Keratinocyte (primary cell): ENCODE measurements around the gene OR2T10. TPM values are rescaled to one million over a fixed set of nuclear protein-coding genes. Genes with fewer than 3 reads are reported as not detected.

ENCODE experiments used
- DNase-seq: peaks from one replicate; pipeline ENCODE4 v3.0.0-alpha.2; 2011; ENCODE audit warnings: low read depth, missing footprints, low spot score
- FAIRE-seq: peaks from 2 replicates; lab custom pipeline; 2011; peaks lifted over from hg19 to GRCh38; lab: Jason Lieb, UNC
- H2AFZ ChIP-seq: 2 replicates; pipeline ENCODE4 v1.6.0; 2012; ENCODE audit warnings: low read length, control low read depth, inconsistent platforms; ENCODE audit not compliant: control insufficient read depth
- H3K27ac ChIP-seq: 2 replicates; pipeline ENCODE4 v1.5.1; 2011; ENCODE audit warnings: low read length; ENCODE audit not compliant: control insufficient read depth, insufficient read depth
- H3K27me3 ChIP-seq: 3 replicates; pipeline ENCODE4 v1.6.0; 2011; ENCODE audit warnings: low read length; ENCODE audit not compliant: control insufficient read depth, insufficient read depth; ENCODE audit errors: extremely low read depth
- H3K36me3 ChIP-seq, 2 experiments: 2 replicates in 1 of 2; 3 replicates in 1 of 2; pipeline ENCODE4 v1.5.1; 2011; ENCODE audit warnings: low read length in 2 of 2, mild to moderate bottlenecking in 1 of 2; ENCODE audit not compliant: control insufficient read depth in 2 of 2, insufficient read depth in 2 of 2; ENCODE audit errors: extremely low read depth in 1 of 2
- H3K4me1 ChIP-seq: 3 replicates; pipeline ENCODE4 v1.5.1; 2011; ENCODE audit warnings: low read length; ENCODE audit not compliant: control insufficient read depth, insufficient read depth; ENCODE audit errors: extremely low read depth
- H3K4me2 ChIP-seq: 3 replicates; pipeline ENCODE4 v1.6.0; 2011; ENCODE audit warnings: low read depth, low read length; ENCODE audit not compliant: control insufficient read depth, insufficient read depth; ENCODE audit errors: extremely low read depth
- H3K4me3 ChIP-seq, 3 experiments: fragments of 200-600 bp in 1 of 3; sonication (generic) in 1 of 3; 2 replicates in 2 of 3; 3 replicates in 1 of 3; pipeline ENCODE4 v1.5.1; 2011 to 2016; ENCODE audit warnings: low read length in 3 of 3, mild to moderate bottlenecking in 3 of 3, control low read depth in 2 of 3, inconsistent platforms in 1 of 3, low read depth in 1 of 3, mixed read lengths in 1 of 3, mixed run types in 1 of 3, moderate library complexity in 1 of 3; ENCODE audit not compliant: control insufficient read depth in 2 of 3, insufficient read depth in 2 of 3; ENCODE audit errors: extremely low read depth in 1 of 3
- H3K79me2 ChIP-seq: 2 replicates; pipeline ENCODE4 v1.6.0; 2012; ENCODE audit warnings: low read length; ENCODE audit not compliant: control insufficient read depth, insufficient read depth
- H3K9ac ChIP-seq: 3 replicates; pipeline ENCODE4 v1.6.0; 2011; ENCODE audit warnings: low read length; ENCODE audit not compliant: control insufficient read depth, insufficient read depth; ENCODE audit errors: extremely low read depth
- H3K9me1 ChIP-seq: 3 replicates; pipeline ENCODE4 v1.6.0; 2011; ENCODE audit warnings: low read length; ENCODE audit not compliant: control insufficient read depth, insufficient read depth; ENCODE audit errors: extremely low read depth
- H3K9me3 ChIP-seq: 2 replicates; pipeline ENCODE4 v1.5.1; 2012; ENCODE audit warnings: low read depth, low read length; ENCODE audit not compliant: control insufficient read depth
- H4K20me1 ChIP-seq: 3 replicates; pipeline ENCODE4 v1.6.0; 2011; ENCODE audit warnings: low read length; ENCODE audit not compliant: control insufficient read depth, insufficient read depth; ENCODE audit errors: extremely low read depth
- CTCF ChIP-seq, 3 experiments: IDR thresholded peaks in 1 of 3; conservative IDR thresholded peaks in 1 of 3; optimal IDR thresholded peaks in 1 of 3; 2 replicates in 2 of 3; 3 replicates in 1 of 3; pipeline versions ENCODE3 to v1.5.1; 2011; ENCODE audit warnings: low read length in 3 of 3, mild to moderate bottlenecking in 3 of 3, moderate library complexity in 2 of 3, control low read depth in 1 of 3, inconsistent platforms in 1 of 3; ENCODE audit not compliant: insufficient read depth in 2 of 3; ENCODE audit errors: extremely low read depth in 1 of 3
- EZH2 ChIP-seq: IDR thresholded peaks from one replicate; pipeline ENCODE4 v1.6.1; 2012; ENCODE audit warnings: inconsistent platforms, mild to moderate bottlenecking, low read length, moderate library complexity
- dilution Hi-C: fragments of 300-500 bp; cut with MboI; formaldehyde crosslinking; loops from one replicate; pipeline ENCODE4 v1.7.0; 2020; ENCODE audit warnings: low sequenced_read_pairs; ENCODE audit not compliant: extremely low pct_ligation_motif_present
- polyA plus RNA-seq, 5 experiments: library from polyadenylated mRNA; depleted of rRNA in 3 of 5; stranded (reverse) in 3 of 5; stranded (forward) in 1 of 5; unstranded in 1 of 5; fragments of >200 nt; gene quantifications; 1 replicate in 1 of 5; 2 replicates in 3 of 5; 3 replicates in 1 of 5; pipeline versions ENCODE4 v1.2.1 to v1.2.3, GENCODE V29; 2011 to 2012; ENCODE audit warnings: missing spikeins in 2 of 5, low read depth in 1 of 5, low replicate concordance in 1 of 5

OR2T10 gene
- polyA plus RNA-seq, 1 donor (not counting 4 experiments of a cell fraction or from before 2014, with no cell fraction given), result not detected

GRCh38 chr1:248611883-248612414 lies 14.4 kb upstream of the OR2T10 start:
- DNase-seq, result no peak
- H3K79me2 ChIP-seq, result no peaks in the 10 kb centered on the region
- no peak for FAIRE-seq
- H3K4me2 ChIP-seq, result no peak overlapping the region
- H3K27ac ChIP-seq, result no peak overlapping the region
- no peaks in the 10 kb centered on the region for H3K36me3 ChIP-seq
- dilution Hi-C loops, result no loop called here
- no peaks in the 10 kb centered on the region for H3K27me3 ChIP-seq
- no peaks in the 10 kb centered on the region for H3K9me1 ChIP-seq
- no peak overlapping the region for H2AFZ ChIP-seq
- H3K9me3 ChIP-seq, result no peaks in the 10 kb centered on the region
- H3K4me1 ChIP-seq, result no peaks in the 10 kb centered on the region
- no peak overlapping the region for H3K4me3 ChIP-seq
- no peaks in the 10 kb centered on the region for H4K20me1 ChIP-seq
- no peak overlapping the region for H3K9ac ChIP-seq
- TF ChIP-seq EZH2 (no peak), CTCF (optimal IDR thresholded peaks at IDR 0.05 in 1 of 3, IDR thresholded peaks at IDR 0.05 in 1 of 3, conservative IDR thresholded peaks at IDR 0.05 in 1 of 3; ENCODE audit: extremely low read depth in 1 of 3, insufficient read depth in 2 of 3, low read length in 3 of 3) (no peak)

GRCh38 chr1:248610301-248610700 lies 12.8 kb upstream of the OR2T10 start:
- no peak overlapping the region for H2AFZ ChIP-seq
- H3K9me1 ChIP-seq, result no peaks in the 10 kb centered on the region
- dilution Hi-C loops, result no loop called here
- no peaks in the 10 kb centered on the region for H3K27me3 ChIP-seq
- no peaks in the 10 kb centered on the region for H3K4me1 ChIP-seq
- DNase-seq, result no peak
- no peak for FAIRE-seq
- H4K20me1 ChIP-seq, result no peaks in the 10 kb centered on the region
- no peaks in the 10 kb centered on the region for H3K36me3 ChIP-seq
- no peak overlapping the region for H3K4me2 ChIP-seq
- H3K4me3 ChIP-seq, result no peak overlapping the region
- no peak overlapping the region for H3K9ac ChIP-seq
- H3K27ac ChIP-seq, result no peak overlapping the region
- no peak for TF ChIP-seq CTCF (optimal IDR thresholded peaks at IDR 0.05 in 1 of 3, IDR thresholded peaks at IDR 0.05 in 1 of 3, conservative IDR thresholded peaks at IDR 0.05 in 1 of 3; ENCODE audit: extremely low read depth in 1 of 3, insufficient read depth in 2 of 3, low read length in 3 of 3)
- no peaks in the 10 kb centered on the region for H3K79me2 ChIP-seq
- no peaks in the 10 kb centered on the region for H3K9me3 ChIP-seq
